Epithelial cell of prostate (primary cell): ENCODE results near the gene IL6R.

Experiments
- DNase-seq: peaks from one replicate; pipeline ENCODE4 v3.0.0-alpha.2; 2011; ENCODE audit warnings: low read depth, low spot score
- H3K27ac ChIP-seq: fragments of 450-650 bp; 2 replicates; pipeline ENCODE4 v1.5.1; 2017; ENCODE audit warnings: mild to moderate bottlenecking

Gene IL6R

DNA sequence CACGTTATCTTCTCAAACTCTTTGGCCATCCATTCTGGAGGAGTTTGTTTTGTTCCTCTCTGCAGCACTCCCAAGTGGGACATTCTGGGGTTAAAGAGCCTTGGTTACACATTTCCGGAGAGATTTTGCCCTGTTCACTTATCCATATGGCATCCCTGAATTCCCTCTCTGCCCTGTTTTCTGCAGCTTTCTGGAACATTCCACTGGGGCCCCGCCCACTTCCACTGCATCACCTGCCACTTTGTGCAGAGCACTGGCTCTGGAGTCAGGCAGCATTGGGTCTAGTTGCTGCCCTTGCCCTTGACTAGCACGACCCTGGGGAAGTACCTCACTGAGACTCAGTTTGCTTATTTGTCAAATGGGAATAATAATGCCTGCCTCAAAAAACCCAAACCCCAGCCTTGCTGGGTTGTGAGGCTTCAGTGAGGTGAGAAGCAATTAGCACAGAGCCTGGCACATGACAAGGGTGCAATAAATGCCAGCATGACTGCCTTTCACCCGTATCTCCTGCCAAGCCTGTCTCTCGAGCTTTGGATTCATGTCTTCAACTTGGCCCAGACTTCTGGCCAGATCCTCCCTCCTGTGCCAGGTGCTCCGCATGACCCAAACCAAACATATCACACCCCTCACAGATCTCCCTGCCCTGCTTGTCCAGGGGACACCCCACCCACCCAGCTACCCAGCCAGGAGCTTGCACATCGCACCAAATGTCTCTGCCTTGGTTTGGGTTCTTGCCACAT lies 38.3 kb downstream of the IL6R start:
- no peak for DNase-seq
- no peak overlapping the region for H3K27ac ChIP-seq

DNA sequence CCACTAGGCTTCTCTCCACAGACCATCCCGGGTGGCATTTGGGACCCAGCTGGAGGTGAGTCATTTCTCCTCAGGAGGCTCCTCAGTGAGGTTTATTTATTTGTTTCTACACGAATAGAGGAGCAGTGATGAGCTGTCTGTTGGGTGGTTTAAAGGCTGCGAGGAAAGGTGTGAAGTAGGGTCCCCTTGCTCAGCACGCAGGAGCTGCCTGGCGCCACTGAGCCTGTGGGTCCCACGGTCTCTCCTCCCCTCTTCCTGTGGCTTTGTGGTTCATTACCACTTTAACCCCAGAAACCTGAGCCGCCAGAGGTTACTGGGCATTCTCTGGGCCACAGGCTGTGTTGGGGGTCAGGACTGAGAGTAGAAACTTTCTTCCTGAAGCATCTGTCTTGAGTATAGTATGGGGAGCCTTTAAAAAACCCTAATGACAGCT lies 39.9 kb downstream of the IL6R start:
- no peak for DNase-seq

DNA sequence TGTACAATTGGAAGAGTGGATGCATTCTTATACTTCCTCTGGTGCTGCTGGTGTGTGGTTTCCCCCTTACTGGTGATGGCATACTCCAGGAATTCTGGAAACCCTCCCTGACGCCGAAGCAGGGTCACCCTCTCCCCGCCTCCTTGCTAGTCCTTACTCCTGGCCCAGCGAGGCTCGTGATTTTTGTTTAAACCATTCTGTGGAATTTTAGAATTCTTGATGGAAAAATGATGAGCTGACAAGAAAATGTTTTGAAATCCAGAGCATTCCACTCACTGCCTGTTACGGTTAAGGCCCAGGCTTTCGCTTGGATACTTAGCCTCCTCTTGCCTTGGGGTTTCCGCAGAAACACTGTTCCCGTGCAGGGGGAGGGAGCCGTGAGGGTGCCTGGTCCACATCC lies 41.1 kb downstream of the IL6R start:
- no peak overlapping the region for H3K27ac ChIP-seq
- no peak for DNase-seq

More for the DNA sequence above, 39.9 kb downstream of the IL6R start:
- H3K27ac ChIP-seq, result no peak overlapping the region

DNA sequence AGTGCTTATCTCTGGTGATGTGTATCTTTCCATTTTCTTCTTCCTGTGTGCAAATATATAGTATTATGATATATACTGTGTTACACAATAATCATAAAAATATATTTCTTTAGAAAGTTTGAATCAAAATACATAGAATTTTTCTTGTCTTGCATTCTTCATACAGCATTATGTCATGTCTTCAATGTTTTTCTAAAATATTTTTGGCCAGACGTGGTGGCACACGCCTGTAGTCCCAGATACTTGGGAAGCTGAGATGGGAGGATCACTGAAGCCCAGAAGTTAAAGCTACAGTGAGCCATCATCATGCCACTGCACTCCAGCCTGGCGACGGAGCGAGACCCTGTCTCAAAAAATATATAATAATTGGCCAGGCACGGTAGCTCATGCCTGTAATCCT lies 41.6 kb downstream of the IL6R start:
- H3K27ac ChIP-seq, result no peak overlapping the region
- DNase-seq, result no peak

DNA sequence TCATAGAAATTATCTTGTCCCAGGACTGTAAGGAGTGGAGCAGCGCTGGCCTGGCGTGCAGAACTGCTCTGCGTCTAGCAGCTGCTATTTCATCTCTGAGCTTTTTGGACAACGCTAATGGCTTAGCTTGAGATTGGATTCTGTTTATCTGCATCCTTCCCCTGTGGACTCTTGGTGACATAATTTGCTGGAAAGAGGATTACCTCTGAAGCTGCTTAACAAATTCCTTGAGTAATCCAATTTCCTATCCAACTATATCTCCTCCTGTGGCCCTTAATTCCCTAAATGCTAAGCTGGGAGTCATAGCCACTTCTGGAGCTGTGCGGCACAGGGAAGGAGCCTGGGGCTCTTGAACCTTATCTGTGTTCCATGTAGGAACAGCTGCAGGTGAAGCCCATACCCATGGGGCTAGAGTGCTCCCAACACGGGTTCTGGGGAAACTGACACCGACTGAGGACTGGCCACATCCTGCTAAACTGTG lies 43.2 kb downstream of the IL6R start:
- no peak overlapping the region for H3K27ac ChIP-seq
- DNase-seq, result no peak

DNA sequence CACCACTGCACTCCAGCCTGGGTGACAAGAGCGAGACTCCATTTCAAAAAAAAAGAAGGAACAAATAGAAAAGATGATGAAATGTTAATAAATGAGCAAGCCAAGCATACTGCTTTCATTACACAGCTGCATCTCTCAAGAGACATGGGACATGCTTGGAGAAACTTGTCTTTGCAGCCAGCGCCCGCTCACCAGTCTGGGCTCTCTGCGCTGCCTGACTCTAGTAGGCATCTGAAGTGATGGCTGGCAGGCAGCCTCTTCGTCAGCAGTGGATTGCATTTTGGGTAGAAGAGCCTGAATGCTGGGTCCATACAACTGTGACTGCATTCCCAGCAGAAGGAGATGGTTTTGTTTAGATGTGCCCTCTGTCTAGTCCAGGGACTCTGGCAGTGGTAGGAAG lies 48.0 kb downstream of the IL6R start:
- DNase-seq, result no peak
- H3K27ac ChIP-seq, result peak overlapping the region; percentile 56

DNA sequence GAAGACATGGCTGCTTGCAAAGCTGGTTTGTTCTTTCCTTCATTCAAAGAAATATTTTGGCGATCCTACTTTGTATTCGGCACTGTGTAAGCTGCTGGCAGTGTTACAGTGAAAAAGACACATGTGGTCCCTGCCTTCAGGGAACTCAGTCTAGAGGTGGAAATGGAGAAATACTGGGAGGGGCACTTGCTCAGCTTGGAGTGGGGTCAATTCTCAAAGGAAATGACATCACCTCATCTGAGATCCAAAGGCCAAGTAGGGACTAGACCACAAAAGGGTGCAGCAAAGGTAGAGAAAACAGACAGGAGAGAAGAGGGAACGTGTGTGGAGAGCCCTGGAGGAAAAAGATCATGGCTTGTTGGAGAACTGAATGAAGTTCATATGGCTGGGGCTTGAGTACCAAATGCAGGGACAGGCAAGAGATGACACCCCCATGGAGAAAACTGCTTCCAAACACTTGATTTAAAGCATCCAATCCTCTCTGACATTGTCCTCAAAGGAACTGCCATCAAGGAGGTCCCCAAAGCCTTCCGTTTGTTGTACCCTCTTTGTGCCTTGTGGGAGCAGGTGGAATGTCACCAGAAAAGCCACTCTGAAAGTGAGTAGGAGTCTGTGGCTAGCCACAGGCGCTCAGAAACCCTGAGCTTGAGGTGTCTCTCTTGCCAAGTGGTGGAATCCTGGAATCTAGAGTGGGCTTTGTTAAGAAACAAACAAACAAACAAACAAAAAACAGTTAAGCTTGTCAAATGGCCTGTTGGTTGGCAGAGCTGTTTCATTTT lies 48.6 kb downstream of the IL6R start:
- no peak for DNase-seq
- peak overlapping the region; percentile 56 for H3K27ac ChIP-seq

DNA sequence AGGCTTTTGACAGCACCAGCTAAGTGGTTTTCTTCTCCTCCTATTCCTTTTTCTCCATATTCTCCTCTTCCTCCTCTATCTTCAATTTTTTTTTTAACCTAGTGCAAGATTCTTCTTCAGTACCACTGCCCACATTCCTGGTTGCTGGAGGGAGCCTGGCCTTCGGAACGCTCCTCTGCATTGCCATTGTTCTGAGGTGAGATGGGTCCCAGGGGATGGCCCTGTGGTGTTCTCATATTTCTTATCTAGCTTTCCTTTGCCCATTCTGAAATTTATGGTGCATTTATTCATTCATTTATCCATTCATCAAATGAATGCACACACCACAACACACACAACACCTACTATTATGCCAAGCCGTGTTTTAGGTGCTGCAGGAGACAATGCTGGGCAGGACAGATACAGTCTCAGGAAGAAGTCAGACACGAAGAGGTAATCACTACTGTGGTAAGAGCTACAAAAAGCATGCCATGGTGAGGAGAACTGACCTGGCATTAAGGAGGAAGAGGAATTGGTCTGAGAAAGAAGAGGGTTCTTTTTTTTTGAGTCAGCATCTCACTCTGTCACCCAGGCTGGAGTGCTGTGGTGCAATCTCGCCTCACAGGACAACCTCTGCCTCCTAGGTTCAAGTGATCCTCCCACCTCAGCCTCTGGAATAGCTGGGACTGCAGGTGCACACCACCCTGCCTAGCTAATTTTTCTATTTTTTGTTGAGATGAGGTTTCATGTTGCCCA lies 49.4 kb downstream of the IL6R start:
- no peak for DNase-seq
- H3K27ac ChIP-seq, result no peak overlapping the region

DNA sequence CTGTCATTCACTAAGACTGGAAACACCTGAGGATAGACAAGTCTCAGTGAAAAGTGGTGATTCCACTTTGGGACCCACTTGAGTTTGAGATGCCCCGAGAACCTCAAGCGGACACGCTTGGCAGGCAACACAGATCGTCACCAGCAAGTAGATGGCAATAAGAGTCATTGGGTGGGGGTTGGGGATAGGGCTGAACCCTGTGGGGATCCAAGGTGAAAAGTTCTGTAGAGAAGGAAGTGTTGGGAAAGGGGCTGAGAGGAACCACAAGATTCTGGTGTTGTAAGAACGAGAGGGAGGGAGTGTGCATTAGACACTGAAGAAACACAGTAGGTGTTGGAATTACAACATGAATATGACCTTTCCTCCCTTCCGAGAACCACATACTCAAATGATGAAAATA lies 51.5 kb downstream of the IL6R start:
- no peak overlapping the region for H3K27ac ChIP-seq

DNA sequence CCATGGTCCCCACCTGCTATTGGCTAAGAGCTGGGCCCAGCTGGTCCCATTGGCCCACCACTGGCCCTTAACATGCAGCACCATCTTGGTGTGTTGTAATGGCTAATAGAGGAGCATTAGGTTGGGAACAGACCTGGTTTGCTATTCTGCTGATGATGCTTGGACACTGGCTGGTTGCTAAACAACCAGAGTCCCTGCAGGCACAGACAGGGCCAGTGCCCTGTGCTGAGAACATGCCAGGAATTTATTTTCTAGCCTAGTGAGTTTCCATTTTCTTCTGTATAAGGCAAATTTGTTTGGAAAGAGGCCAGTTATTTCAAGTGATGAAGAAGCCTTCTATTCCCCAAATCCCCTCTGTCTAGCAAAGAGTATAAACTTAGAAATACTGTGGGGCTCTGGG lies 53.9 kb downstream of the IL6R start:
- no peak overlapping the region for H3K27ac ChIP-seq
- DNase-seq, result no peak

More for the DNA sequence above, 51.5 kb downstream of the IL6R start:
- DNase-seq, result no peak

DNA sequence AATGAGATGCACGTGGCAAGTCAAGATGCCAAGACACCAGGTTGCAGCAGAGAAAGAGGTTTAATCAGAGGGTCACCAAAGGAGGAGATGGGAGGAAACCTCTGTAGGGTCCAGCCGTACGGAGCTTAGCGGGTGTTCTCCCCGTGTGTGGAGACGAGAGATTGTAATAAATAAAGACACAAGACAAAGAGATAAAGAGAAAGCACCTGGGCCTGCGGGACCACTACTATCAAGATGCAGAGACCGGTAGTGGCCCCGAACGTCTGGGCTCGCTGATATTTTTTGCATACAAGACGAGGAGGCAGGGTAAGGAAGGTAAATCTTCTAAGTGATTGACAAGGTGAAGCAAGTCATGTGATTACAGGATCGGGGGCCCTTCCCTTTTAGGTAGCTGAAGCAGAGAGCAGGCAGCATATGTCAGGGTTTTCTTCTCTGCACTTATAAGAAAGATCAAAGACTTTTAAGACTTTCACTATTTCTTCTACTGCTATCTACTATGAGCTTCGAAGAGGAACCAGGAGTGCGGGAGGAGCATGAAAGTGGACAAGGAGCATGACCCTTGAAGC lies 55.6 kb downstream of the IL6R start:
- DNase-seq, result no peak
- no peak overlapping the region for H3K27ac ChIP-seq

DNA sequence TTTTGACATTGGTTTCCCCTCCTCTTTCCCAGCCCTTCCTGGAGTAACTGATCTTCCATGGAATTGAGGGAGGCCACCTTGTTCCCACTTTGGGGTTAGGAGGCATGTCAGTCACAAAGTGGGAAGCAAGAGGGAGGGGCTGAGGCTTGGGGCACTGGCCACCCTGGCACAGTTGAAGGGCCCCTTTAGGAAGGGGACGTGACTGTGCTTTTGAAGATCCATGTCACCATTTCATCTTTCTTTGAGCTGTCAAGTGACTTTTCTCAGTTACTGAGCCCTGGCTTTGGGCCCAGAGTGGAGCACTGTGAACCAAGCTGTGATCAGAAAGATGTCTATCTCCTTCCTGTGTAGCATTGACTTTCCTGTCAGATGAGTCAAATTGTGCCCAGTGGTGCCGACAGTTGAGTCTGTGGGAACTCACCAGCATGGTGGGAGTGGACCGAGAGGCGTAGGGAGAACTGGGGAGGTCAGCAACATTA lies 58.4 kb downstream of the IL6R start:
- no peak for DNase-seq
- H3K27ac ChIP-seq, result peak overlapping the region; percentile 20

DNA sequence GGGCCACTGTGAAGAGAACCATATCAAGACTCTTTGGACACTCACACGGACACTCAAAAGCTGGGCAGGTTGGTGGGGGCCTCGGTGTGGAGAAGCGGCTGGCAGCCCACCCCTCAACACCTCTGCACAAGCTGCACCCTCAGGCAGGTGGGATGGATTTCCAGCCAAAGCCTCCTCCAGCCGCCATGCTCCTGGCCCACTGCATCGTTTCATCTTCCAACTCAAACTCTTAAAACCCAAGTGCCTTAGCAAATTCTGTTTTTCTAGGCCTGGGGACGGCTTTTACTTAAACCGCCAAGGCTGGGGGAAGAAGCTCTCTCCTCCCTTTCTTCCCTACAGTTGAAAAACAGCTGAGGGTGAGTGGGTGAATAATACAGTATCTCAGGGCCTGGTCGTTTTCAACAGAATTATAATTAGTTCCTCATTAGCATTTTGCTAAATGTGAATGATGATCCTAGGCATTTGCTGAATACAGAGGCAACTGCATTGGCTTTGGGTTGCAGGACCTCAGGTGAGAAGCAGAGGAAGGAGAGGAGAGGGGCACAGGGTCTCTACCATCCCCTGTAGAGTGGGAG lies 60.6 kb downstream of the IL6R start:
- H3K27ac ChIP-seq, result no peak overlapping the region
- no peak for DNase-seq

DNA sequence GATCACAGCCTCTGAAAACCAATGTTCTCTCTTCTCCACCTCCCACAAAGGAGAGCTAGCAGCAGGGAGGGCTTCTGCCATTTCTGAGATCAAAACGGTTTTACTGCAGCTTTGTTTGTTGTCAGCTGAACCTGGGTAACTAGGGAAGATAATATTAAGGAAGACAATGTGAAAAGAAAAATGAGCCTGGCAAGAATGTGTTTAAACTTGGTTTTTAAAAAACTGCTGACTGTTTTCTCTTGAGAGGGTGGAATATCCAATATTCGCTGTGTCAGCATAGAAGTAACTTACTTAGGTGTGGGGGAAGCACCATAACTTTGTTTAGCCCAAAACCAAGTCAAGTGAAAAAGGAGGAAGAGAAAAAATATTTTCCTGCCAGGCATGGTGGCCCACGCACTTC lies 61.1 kb downstream of the IL6R start:
- no peak overlapping the region for H3K27ac ChIP-seq

DNA sequence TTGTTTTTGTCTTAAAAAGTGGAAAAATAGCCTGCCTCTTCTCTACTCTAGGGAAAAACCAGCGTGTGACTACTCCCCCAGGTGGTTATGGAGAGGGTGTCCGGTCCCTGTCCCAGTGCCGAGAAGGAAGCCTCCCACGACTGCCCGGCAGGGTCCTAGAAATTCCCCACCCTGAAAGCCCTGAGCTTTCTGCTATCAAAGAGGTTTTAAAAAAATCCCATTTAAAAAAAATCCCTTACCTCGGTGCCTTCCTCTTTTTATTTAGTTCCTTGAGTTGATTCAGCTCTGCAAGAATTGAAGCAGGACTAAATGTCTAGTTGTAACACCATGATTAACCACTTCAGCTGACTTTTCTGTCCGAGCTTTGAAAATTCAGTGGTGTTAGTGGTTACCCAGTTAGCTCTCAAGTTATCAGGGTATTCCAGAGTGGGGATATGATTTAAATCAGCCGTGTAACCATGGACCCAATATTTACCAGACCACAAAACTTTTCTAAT lies 61.8 kb downstream of the IL6R start:
- DNase-seq, result no peak
- H3K27ac ChIP-seq, result no peak overlapping the region

More for the DNA sequence above, 61.1 kb downstream of the IL6R start:
- no peak for DNase-seq

DNA sequence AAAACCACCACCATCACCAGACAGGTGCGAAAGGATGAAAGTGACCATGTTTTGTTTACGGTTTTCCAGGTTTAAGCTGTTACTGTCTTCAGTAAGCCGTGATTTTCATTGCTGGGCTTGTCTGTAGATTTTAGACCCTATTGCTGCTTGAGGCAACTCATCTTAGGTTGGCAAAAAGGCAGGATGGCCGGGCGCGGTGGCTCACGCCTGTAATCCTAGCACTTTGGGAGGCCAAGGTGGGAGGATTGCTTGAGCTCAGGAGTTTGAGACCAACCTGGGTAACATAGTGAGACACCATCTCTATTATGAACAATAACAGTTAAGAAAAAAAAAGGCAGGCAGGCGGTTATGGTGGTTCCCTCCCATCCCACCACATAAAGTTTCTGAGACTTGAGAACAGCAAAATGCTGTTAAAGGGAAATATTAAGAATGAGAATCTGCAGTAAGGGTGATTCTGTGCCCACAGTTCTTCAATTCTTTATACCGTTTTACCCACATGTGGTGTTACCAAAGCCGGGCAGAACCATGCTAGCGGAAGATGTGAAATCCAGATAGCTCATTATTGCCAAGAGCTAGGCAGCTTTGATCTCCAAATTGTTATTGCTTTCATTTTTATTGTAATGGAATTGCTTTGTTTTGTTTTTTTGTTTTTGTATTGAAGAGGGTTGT lies 62.4 kb downstream of the IL6R start:
- DNase-seq, result no peak
- H3K27ac ChIP-seq, result no peak overlapping the region

DNA sequence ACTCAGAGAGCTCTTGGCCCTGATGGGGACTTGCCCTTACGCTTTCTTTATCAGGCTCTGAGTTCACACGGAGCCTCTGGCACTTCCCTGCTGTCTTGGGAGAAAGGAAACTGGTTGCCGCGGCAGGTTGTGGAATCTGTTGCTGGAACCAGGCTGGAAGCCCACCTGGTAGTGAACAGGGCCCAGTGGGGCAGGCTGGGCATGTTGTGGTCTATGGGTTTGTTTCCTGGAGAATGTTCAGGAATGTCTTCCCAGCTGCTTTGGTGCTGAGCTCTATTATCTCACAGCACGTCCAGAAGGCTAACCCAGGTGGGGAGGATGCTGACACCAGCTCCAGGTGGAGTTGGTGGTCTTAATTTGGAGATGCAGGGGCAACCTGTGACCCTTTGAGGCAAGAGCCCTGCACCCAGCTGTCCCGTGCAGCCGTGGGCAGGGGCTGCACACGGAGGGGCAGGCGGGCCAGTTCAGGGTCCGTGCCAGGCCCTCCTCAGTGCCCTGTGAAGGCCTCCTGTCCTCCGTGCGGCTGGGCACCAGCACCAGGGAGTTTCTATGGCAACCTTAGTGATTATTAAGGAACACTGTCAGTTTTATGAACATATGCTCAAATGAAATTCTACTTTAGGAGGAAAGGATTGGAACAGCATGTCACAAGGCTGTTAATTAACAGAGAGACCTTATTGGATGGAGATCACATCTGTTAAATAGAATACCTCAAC lies 63.5 kb downstream of the IL6R start:
- DNase-seq, result no peak
- H3K27ac ChIP-seq, result no peak overlapping the region

DNA sequence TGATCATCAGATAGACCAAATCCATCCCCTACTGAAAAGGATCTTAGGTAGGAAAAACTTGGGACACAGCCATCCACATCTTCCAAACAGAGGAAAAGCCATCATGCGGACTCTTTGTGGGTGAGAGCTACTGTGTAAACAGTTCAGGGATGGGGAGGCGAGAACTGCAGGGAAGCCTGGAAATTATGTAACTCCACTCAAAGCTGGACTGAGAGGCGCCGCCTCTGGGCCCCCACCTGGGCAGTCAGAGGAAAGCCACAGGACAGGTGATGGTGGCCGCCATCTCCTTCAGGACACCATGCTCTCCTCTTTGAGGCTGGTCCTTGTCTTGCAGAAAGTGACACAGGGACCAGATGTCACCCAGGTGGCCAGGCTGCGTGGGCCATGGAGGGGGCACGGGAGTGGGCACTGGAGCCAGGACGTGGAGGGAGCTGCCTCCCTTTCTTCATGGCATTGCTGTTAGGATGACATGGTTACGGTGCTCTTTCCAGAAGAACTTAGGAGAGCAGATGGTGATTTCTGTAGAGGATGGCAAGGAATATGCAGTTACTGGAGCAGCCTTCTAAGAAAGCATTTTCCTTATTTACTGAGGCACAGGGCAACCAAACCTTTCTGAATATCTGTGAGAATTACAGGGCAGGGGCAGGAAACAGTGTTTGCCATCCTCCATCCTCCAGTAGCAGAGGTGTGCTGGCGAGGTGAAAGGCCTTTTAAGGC lies 64.9 kb downstream of the IL6R start:
- H3K27ac ChIP-seq, result no peak overlapping the region
- DNase-seq, result no peak
